BE2C (cell line): ENCODE data around the gene GLT8D2.

Experiments used
- DNase-seq: peaks from one replicate; pipeline ENCODE4 v3.0.0-alpha.2; 2020
- H3K27me3 ChIP-seq: fragments of 250-450 bp; sonication (Bioruptor Pico); 2 replicates; pipeline ENCODE4 v1.5.1; 2020; ENCODE audit warnings: mild to moderate bottlenecking
- H3K36me3 ChIP-seq: fragments of 250-450 bp; sonication (Bioruptor Pico); 2 replicates; pipeline ENCODE4 v1.5.1; 2020; ENCODE audit warnings: mild to moderate bottlenecking
- H3K4me1 ChIP-seq: fragments of 250-450 bp; sonication (Bioruptor Pico); 2 replicates; pipeline ENCODE4 v1.5.1; 2020
- H3K4me3 ChIP-seq: 2 replicates; pipeline ENCODE4 v1.5.1; 2011; ENCODE audit warnings: low read depth, low read length
- H3K9me3 ChIP-seq: fragments of 250-450 bp; sonication (Bioruptor Pico); 2 replicates; pipeline ENCODE4 v1.5.1; 2020
- TF ChIP-seq, protein P1 (sequence below): IDR thresholded peaks from 2 replicates; pipeline ENCODE4 v1.5.1; 2012; ENCODE audit warnings: mild to moderate bottlenecking, low read depth, low read length

The GLT8D2 gene

DNA sequence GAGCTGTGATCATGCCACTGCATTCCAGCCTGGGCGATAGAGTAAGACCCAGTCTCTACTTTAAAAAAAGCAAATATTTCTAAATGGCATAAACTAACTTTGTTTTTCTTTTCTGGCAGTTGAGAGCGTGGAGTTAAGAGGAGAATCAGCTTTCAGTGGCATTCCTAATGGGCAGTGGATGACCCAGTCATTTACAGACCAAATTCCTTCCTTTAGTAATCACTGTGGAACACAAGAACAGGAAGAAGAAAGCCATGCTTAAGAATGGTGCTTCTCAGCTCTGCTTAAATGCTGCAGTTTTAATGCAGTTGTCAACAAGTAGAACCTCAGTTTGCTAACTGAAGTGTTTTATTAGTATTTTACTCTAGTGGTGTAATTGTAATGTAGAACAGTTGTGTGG lies 63.2 kb downstream of the GLT8D2 start:
- no peak for DNase-seq
- TF ChIP-seq, protein P1, sequence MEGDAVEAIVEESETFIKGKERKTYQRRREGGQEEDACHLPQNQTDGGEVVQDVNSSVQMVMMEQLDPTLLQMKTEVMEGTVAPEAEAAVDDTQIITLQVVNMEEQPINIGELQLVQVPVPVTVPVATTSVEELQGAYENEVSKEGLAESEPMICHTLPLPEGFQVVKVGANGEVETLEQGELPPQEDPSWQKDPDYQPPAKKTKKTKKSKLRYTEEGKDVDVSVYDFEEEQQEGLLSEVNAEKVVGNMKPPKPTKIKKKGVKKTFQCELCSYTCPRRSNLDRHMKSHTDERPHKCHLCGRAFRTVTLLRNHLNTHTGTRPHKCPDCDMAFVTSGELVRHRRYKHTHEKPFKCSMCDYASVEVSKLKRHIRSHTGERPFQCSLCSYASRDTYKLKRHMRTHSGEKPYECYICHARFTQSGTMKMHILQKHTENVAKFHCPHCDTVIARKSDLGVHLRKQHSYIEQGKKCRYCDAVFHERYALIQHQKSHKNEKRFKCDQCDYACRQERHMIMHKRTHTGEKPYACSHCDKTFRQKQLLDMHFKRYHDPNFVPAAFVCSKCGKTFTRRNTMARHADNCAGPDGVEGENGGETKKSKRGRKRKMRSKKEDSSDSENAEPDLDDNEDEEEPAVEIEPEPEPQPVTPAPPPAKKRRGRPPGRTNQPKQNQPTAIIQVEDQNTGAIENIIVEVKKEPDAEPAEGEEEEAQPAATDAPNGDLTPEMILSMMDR = no peak
- Histone ChIP-seq H3K9me3 (no peaks in the 10 kb centered on the region), H3K4me1 (no peaks in the 10 kb centered on the region), H3K27me3 (no peaks in the 10 kb centered on the region), H3K36me3 (peaks cover 61% of the 10 kb centered on the region), H3K4me3 (no peak overlapping the region)

DNA sequence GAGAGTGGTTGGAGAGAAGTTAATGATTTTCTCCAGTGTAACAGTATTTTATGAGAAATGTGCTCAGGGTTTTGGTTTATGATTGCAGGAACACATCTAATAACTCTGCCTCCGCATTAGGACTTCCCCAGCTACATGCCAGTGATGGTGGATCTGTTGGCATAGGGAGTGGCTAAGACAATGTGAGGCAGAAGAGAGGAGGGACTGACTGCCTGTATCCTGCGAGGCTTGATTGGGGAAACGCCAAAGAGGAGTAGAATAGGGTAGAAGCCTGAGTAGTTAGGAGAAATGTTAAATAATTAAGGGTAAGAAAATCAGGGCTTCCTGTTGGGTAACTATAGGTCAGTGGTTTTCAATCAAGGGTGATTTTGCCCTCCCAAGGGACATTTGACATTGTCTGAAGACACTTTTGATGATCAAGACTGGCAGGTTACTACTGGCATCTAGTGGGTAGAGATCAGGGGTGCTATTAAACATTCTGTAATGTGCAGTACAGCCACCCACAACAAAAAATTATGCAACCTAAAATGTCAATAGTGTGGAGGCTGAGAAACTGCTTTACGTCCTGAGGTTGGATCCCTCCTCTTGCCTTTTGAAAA lies 71.5 kb downstream of the GLT8D2 start:
- DNase-seq = no peak
- Histone ChIP-seq H3K9me3 (no peaks in the 10 kb centered on the region), H3K4me3 (no peak overlapping the region), H3K36me3 (peaks cover 65% of the 10 kb centered on the region), H3K27me3 (no peaks in the 10 kb centered on the region; the same call in 1 of the 2 replicates), H3K4me1 (no peaks in the 10 kb centered on the region; the same call in 1 of the 2 replicates)
- TF ChIP-seq, protein P1 = no peak

DNA sequence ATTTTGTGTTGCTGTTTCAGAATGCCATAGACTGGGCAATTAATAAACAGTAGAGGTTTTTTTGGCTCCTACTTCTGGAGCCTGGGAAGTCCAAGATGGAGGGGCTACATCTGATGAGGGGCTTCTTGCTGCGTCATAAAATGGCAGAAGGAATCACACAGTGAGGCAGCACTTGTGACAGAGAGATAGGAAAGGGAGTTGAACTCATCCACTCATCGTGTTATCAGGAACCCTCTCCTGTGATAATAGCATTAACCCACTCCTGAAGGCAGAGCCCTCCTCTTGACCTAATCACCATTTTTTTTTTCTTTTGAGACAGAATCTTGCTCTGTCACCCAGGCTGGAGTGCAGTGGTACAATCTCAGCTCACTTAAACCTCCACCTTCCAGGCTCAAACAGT lies 74.6 kb downstream of the GLT8D2 start:
- H3K27me3 ChIP-seq = no peaks in the 10 kb centered on the region; the same call in 1 of the 2 replicates
- peaks cover 42% of the 10 kb centered on the region for H3K36me3 ChIP-seq
- H3K9me3 ChIP-seq = no peaks in the 10 kb centered on the region
- TF ChIP-seq, protein P1 = no peak
- H3K4me3 ChIP-seq = no peak overlapping the region
- DNase-seq = no peak
- no peaks in the 10 kb centered on the region; the same call in 1 of the 2 replicates for H3K4me1 ChIP-seq

DNA sequence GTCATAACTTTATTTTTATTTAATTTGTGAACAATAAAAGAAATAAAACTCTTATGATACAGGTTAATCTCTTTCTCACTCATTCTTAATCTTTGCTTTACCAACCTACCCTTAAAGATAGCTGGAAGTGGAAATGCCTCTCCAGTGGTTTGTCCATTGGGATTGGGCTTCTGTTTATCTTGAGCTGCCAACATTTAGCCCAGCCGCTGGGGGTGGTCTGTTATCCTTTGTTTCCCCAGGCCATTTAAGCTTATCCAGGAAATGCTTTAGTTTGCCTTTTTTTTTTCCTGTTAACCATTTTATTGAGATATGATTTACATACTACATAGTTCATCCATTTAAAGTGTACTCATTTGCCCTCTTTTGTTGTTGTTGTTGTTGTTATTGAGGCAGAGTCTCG lies 76.1 kb downstream of the GLT8D2 start:
- peaks cover 37% of the 10 kb centered on the region for H3K36me3 ChIP-seq
- DNase-seq = no peak

DNA sequence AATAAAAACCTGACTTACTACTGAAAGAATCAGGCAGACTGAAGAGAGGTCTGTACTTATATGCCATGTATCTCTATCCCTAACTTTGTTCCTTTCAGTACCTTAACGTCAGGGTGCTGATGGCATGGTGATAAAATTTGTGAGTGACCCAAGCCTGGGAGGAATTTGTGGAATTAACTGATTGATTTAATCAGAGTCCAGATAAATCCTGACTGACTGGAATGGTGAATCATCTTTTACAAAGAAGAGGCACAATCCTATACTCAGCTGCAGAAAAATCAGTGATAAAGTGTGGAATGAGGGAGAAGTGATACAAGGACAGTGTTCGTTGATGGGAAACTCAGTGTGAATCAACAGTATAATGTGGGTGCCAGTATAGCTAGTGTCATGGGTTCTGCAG lies 80.6 kb downstream of the GLT8D2 start:
- Histone ChIP-seq H3K9me3 (no peaks in the 10 kb centered on the region), H3K27me3 (no peaks in the 10 kb centered on the region), H3K4me1 (no peaks in the 10 kb centered on the region; the same call in 1 of the 2 replicates), H3K36me3 (peaks cover 17% of the 10 kb centered on the region), H3K4me3 (no peak overlapping the region)
- DNase-seq = no peak
- TF ChIP-seq, protein P1 = no peak

More for the DNA sequence above, 76.1 kb downstream of the GLT8D2 start:
- no peaks in the 10 kb centered on the region; the same call in 1 of the 2 replicates for H3K27me3 ChIP-seq
- H3K4me1 ChIP-seq = no peaks in the 10 kb centered on the region; the same call in 1 of the 2 replicates
- no peak overlapping the region for H3K4me3 ChIP-seq
- TF ChIP-seq, protein P1 = no peak
- no peaks in the 10 kb centered on the region for H3K9me3 ChIP-seq

DNA sequence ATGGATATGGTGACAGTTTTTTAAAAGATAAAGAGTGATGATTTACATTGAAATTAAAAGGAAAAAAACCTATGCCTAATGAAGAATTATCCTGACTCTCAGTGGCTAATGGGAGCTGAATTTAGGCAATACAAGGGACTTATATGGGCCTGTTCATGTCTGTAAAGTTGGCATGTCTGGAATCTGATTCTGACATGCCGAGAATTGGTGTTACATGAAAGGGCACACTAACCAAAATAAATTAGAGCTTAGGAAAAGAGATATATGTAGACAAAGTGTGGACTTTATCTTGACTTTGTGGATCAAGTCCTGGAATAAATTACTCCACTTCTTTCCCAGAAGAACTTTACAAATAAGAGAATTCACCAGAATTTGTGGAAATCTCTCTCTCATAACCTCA lies 83.3 kb downstream of the GLT8D2 start:
- peak overlapping the region; percentile 98 for H3K4me3 ChIP-seq
- peaks cover 13% of the 10 kb centered on the region for H3K36me3 ChIP-seq
- no peaks in the 10 kb centered on the region for H3K4me1 ChIP-seq
- TF ChIP-seq, protein P1 = no peak
- DNase-seq = no peak
- no peaks in the 10 kb centered on the region for H3K27me3 ChIP-seq
- H3K9me3 ChIP-seq = no peaks in the 10 kb centered on the region
